Peyer's patch (tissue), 4 donors: ENCODE results near the gene LPIN1.

Experiments used
- CTCF ChIP-seq, 6 experiments: fragments of 450-650 bp in 4 of 6; fragments of 200-600 bp in 2 of 6; sonication (generic) in 1 of 6; IDR thresholded peaks; one replicate each; pipeline ENCODE4 v1.5.1; 2017 to 2019; ENCODE audit warnings: antibody characterized with exemption in 6 of 6, mild to moderate bottlenecking in 3 of 6, moderate library complexity in 1 of 6
- POLR2A ChIP-seq, 2 donors: fragments of 450-650 bp; IDR thresholded peaks; one replicate each; pipeline ENCODE4 v1.5.1; 2017; ENCODE audit warnings: antibody characterized with exemption in 2 of 2, mild to moderate bottlenecking in 2 of 2, moderate library complexity in 2 of 2

GRCh38 chr2:11702946-11703345, 43.5 kb upstream of the LPIN1 start:
- TF ChIP-seq CTCF (IDR thresholded peaks at IDR 0.05) (no peak), POLR2A (IDR thresholded peaks at IDR 0.05) (no peak)
